Thyroid gland (tissue), 4 donors: Measurements from ENCODE around the gene RAI1.

Source experiments
- POLR2A ChIP-seq, 2 donors: fragments of 450-650 bp; IDR thresholded peaks; one replicate each; pipeline ENCODE4 v1.6.1; 2017; ENCODE audit warnings: antibody characterized with exemption in 2 of 2, mild to moderate bottlenecking in 2 of 2, moderate library complexity in 1 of 2
- TF ChIP-seq, protein P1 (sequence below), 6 experiments: fragments of 200-600 bp in 3 of 6; fragments of 450-650 bp in 3 of 6; sonication (generic) in 3 of 6; IDR thresholded peaks; one replicate each; pipeline ENCODE4 v1.5.1; 2016 to 2019; ENCODE audit warnings: antibody characterized with exemption in 6 of 6, mild to moderate bottlenecking in 2 of 6, inconsistent platforms in 1 of 6, moderate library complexity in 1 of 6

DNA sequence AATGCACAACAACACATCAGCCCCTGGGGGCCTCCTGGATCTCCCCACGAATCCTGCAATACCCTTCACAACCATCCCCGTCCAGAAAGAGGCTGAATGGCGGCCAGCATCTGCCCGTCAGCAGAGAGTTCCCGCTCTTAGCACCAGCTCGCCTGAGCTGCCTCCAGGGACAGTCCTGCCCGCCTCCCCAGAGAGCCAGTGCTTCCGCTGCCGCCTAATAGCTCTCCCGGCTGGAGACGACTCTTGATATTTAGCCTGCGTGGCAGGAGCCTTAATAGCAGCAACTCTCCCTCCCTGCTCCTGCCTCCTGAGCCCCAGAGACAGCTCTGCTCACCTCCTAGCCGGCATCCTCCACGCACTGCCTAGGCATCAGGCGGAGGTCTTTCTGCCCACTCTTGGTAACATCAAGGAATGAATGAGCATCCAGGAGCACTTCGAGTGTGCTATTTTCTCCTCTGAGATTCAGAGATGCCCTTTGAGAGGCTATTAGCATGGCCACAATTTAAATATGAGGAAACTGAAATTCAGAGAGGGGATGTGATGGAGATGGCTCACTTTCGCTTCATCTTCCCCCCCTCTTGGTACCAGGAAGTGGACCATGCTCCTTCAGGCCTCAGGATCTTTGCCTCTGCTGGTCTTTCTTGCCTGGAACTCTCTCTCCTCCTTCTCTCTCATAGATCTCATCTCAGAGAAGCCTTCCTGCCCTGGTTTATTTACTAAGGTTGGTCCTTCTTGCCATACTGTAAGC is 67.9 kb downstream of the RAI1 start:
- no peak for TF ChIP-seq POLR2A (IDR thresholded peaks at IDR 0.05)
- TF ChIP-seq, protein P1, sequence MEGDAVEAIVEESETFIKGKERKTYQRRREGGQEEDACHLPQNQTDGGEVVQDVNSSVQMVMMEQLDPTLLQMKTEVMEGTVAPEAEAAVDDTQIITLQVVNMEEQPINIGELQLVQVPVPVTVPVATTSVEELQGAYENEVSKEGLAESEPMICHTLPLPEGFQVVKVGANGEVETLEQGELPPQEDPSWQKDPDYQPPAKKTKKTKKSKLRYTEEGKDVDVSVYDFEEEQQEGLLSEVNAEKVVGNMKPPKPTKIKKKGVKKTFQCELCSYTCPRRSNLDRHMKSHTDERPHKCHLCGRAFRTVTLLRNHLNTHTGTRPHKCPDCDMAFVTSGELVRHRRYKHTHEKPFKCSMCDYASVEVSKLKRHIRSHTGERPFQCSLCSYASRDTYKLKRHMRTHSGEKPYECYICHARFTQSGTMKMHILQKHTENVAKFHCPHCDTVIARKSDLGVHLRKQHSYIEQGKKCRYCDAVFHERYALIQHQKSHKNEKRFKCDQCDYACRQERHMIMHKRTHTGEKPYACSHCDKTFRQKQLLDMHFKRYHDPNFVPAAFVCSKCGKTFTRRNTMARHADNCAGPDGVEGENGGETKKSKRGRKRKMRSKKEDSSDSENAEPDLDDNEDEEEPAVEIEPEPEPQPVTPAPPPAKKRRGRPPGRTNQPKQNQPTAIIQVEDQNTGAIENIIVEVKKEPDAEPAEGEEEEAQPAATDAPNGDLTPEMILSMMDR (IDR thresholded peaks at IDR 0.05), result no peak
